Motor neuron (in vitro differentiated cells): ENCODE data around the gene MATN4. TPM values are rescaled to one million over a fixed set of nuclear protein-coding genes. Genes with fewer than 3 reads are reported as not detected.

ENCODE experiments used
- total RNA-seq, 8 experiments: library from RNA; unstranded; fragments of 300-600 nt; gene quantifications; 2 replicates each; pipeline versions ENCODE4 v1.2.3 to v1.2.4, GENCODE V29; 2022

Gene MATN4
- total RNA-seq, 8 experiments from 2014 or later = 0.08 to 0.31 (median 0.20) TPM; not detected in 4

Other genes with a start within 250 kb of the MATN4 start
- under 1 TPM; 0.15 to 0.85 (median 0.34) TPM for gene KCNS1, start 207.2 kb downstream of the MATN4 start, total RNA-seq
- gene WFDC5, start 193.1 kb downstream of the MATN4 start, total RNA-seq = under 1 TPM in 4 of 8 experiments, not detected in 4; 0.29 to 0.66 (median 0.36) TPM
- gene WFDC12, start 183.8 kb downstream of the MATN4 start, total RNA-seq = not detected
- gene PI3, start 133.4 kb downstream of the MATN4 start, total RNA-seq = 100 to 1,000 TPM in 1 of 8 experiments, 10 to 100 TPM in 1, not detected in 6; 46.2 to 312 TPM
- gene SEMG1, start 101.3 kb downstream of the MATN4 start, total RNA-seq = under 1 TPM in 1 of 8 experiments, not detected in 7; 0.05 TPM
- under 1 TPM in 4 of 8 experiments, not detected in 4; 0.05 to 0.20 (median 0.11) TPM for gene SEMG2, start 86.9 kb downstream of the MATN4 start, total RNA-seq
- 1,000 to 10,000 TPM in 1 of 8 experiments, 10 to 100 TPM in 1, 1 to 10 TPM in 1, under 1 TPM in 1, not detected in 4; 0.57 to 2,950 (median 22.8) TPM for gene SLPI, start 53.7 kb downstream of the MATN4 start, total RNA-seq
- under 1 TPM in 1 of 8 experiments, not detected in 7; 0.62 TPM for gene RBPJL, start 1.5 kb downstream of the MATN4 start, total RNA-seq
- gene SDC4, start 40.1 kb upstream of the MATN4 start, total RNA-seq = 10 to 100 TPM in 4 of 8 experiments, 1 to 10 TPM in 4; 1.6 to 94.9 (median 13.3) TPM
- gene SYS1, start 54.9 kb upstream of the MATN4 start, total RNA-seq = 10 to 100 TPM; 17.3 to 49.8 (median 21.9) TPM
- gene TP53TG5, start 70.0 kb upstream of the MATN4 start, total RNA-seq = 1 to 10 TPM in 6 of 8 experiments, under 1 TPM in 2; 0.81 to 1.8 (median 1.3) TPM
- 10 to 100 TPM in 5 of 8 experiments, 1 to 10 TPM in 3; 4.8 to 35.4 (median 11.8) TPM for gene DBNDD2, start 100.0 kb upstream of the MATN4 start, total RNA-seq
- 100 to 1,000 TPM in 1 of 8 experiments, 10 to 100 TPM in 7; 29.9 to 134 (median 58.8) TPM for gene PIGT, start 107.8 kb upstream of the MATN4 start, total RNA-seq
- 10 to 100 TPM in 1 of 8 experiments, 1 to 10 TPM in 6, not detected in 1; 1.2 to 10.0 (median 2.6) TPM for gene WFDC2, start 161.5 kb upstream of the MATN4 start, total RNA-seq
- not detected for gene SPINT3, start 207.3 kb upstream of the MATN4 start, total RNA-seq
- not detected for gene WFDC6, start 231.2 kb upstream of the MATN4 start, total RNA-seq
- 1 to 10 TPM in 1 of 8 experiments, under 1 TPM in 5, not detected in 2; 0.27 to 1.1 (median 0.57) TPM for gene EPPIN, start 239.1 kb upstream of the MATN4 start, total RNA-seq